GM18909 (cell line): Measurements from ENCODE around the gene CLRN1.

ENCODE experiments used
- ATAC-seq: cut with Tn5 transposase; IDR thresholded peaks from one replicate; pipeline ENCODE4 v1.9.1; 2021; ENCODE audit warnings: mild to moderate bottlenecking; ENCODE audit not compliant: unreplicated experiment, poor library complexity

CLRN1 gene

DNA sequence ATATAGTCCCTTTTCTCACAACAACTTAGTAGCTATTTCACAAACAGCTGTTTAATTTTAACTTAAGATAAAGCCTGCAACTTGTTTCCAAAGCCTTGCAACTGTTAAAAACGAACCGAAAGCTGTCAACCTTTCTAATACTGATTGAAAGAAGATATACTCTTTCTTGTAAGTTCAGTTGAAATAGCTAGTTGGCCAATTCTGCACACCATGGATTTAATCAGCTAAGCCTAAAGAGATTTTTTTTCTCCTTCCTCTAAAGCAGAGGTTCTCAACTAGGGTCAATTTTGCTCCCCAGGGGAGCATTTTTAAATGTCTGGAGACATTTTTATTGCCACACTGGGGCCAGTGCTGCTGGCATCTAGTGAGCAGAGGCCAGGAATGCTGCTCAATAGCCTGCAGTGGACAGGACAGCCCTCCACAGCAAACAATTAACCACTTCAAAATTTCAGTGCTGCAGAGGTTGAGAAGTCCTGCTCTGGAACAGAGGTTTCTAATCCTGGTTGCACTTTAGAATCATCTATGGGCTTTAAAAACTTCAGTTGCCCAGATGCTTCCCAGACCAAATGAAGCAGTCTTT, 93.4 kb downstream of the CLRN1 start:
- ATAC-seq = no peak

DNA sequence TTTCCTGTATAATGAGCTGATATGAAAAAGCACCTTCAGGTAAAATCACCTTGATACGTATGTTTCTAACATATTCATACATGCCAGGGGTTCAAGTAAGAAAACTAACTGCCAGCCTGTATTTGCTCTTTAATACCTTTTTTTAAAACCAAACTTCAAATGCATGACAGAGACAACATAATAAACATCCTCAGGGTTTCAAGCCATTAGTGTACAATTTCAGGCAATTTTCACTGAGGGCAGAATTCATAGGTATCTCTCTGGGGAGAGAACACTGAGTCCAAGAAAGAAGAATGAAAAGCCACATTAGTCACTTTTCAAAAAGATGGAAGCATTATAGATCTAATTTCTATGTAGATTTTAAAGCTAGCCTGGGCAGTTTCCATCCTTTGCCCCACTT, 94.2 kb downstream of the CLRN1 start:
- ATAC-seq = no peak

DNA sequence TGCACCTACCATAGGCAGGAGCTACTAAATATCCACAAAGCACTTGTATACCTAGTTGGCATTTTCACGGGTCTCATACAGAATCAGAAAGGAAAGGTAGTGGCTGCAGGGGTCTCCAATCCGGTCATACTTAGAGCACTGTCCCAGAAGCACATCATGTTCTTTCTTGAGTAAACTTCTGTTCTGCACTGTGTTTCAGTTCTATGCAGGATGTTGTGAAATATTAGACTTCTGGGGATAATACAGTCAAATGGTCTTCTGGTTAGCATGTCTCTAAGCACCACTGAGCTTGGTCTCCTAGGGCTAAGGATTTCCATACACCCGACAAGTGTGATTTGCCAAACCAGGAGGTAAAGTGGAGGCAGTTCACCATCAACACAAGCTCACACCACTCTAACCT, 95.2 kb downstream of the CLRN1 start:
- ATAC-seq = no peak

DNA sequence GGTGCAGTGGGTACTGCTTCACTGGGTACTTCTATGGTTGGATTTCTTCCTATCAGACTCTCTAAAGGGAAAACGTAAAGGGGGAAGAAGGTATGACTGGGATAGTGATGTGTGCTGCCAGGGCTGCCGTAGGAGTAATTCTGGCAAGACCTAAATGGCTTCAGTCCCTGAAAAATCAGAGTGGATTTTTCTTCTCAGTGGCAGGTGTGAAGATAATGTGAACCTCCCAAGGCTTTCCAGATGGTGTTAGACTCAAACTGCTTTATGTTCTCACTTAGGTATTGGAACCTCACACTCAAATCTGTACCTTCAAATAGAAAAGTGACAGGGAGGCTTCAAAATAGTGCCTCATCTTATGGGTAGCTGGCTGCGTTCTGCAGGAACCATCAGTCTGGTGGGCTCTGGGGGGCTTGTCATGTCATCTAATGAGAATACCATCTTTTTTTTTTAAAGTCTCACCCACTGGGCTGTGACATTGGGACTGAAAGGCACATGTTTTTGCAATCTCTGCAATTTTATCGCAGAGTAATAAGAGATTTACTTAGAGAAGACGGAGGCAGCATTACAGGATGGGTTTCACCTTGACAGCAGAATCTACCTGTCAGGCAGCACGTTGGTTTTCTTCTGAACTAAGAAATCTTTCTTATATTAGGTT, 95.8 kb downstream of the CLRN1 start:
- no peak for ATAC-seq
